ENCODE measurements around the gene MPLKIP. TPM values are rescaled to one million over a fixed set of nuclear protein-coding genes. Genes with fewer than 3 reads are reported as not detected.
"Not testable (repeated sequence)": the region's sequence is repeated elsewhere in the genome, so short reads cannot be mapped to it uniquely, and the experiment has no call there.

MPLKIP gene
- 10 to 100 TPM; 34.2 to 36.9 TPM for total RNA-seq
- long read RNA-seq, full-length matches to known transcripts, result 46 of 47 reads
- long read RNA-seq, partial matches to known transcripts, result 0 of 47 reads
- long read RNA-seq, other reads (novel, unspliced or antisense), result 1 of 47 reads

DNA sequence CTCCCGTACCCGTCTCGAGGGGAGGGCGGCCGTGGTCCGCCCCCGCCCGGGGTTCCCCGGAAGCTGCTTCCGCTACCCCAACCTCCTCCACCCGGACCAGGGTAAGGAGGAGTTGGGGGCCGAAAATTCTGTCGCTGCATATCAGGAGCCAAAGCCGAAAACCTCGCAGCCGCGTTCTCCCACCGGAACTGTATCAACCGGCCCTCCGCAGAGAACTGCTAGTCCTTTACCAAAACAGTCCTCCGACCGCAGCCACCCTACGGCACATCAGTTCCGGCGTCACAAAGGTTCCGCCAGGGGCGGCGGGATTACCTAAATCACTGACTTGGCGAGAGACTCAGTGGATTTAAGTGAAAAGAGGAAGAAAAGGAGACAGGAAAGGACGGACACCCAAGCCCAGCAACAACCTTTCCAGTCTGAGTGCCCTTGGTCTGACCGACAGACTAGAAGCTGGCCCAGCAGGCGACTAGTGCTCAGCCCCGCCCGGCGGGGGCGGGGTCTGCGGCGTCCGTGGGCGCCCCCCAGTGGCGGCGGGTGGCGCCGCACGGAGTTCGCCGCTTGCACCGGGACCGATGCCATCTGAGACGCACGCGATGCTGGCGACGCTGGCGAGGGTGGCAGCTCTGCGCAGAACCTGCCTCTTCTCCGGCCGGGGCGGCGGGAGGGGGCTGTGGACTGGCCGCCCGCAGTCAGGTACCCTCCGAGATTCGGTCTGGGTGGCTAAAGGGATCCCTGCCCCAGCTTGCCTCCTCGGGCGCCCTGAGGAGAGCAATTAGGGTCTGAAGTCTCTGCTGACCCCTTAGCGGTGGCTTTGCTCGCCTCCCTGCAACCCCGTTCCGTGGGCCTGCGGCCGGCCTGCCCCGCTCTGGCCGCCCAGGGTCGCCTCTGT, at the start of gene MPLKIP, which contains the start of gene SUGCT:
MPLKIP (minus strand) TSS at position 195 of the 889 bp plus-strand sequence; CDS start at position 140, 55 bp downstream.
SUGCT (plus strand) TSS at position 578 of the 889 bp plus-strand sequence.
- DNase-seq, result peak; percentile 82 to 89
- peak; percentile 92 for ATAC-seq
- intact Hi-C loops (cut with DNase I, micrococcal nuclease), result no loop called here

DNA sequence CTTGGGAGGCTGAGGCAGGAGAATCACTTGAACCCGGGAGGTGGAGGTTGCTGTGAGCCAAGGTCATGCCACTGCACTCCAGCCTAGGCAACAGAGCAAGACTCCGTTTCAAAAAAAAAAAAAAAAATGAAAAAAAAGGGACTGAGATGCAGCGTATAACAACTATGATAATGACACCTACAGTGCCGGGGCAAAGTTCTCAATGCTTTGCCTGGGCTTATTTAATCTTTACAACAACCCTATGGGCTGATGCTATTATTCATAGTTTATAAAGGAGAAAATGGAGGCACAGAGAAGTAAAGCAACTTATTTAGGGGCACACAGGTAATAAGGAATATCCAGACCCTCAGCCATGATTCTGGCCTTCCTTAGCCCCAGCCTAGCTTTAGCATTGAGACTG, 48.0 kb upstream of the MPLKIP start:
- intact Hi-C loops (cut with DNase I, micrococcal nuclease), result no loop called here
- ATAC-seq (peak; percentile 69), DNase-seq (no peak)

DNA sequence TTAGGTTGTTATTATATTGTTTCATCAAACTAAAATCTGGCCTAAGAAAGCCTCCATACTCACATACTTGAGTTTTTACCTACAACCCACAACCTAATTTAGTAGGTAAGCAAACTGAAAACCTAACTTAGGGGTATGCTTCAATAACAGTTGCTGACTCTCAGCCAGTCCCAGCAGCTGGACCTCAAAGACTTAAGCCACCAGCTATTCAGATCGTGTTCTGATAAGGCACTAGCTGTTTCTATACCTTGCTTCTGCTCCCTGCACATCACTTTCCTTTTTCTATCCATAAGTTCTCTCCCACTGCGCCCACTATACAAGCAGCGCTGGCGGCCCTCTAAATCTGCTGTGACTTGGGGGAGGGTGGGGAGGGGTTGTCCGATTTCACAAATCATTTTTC, 42.6 kb upstream of the MPLKIP start:
- DNase-seq, result no peak
- no peak for ATAC-seq
- intact Hi-C loops (cut with DNase I, micrococcal nuclease), result no loop called here

DNA sequence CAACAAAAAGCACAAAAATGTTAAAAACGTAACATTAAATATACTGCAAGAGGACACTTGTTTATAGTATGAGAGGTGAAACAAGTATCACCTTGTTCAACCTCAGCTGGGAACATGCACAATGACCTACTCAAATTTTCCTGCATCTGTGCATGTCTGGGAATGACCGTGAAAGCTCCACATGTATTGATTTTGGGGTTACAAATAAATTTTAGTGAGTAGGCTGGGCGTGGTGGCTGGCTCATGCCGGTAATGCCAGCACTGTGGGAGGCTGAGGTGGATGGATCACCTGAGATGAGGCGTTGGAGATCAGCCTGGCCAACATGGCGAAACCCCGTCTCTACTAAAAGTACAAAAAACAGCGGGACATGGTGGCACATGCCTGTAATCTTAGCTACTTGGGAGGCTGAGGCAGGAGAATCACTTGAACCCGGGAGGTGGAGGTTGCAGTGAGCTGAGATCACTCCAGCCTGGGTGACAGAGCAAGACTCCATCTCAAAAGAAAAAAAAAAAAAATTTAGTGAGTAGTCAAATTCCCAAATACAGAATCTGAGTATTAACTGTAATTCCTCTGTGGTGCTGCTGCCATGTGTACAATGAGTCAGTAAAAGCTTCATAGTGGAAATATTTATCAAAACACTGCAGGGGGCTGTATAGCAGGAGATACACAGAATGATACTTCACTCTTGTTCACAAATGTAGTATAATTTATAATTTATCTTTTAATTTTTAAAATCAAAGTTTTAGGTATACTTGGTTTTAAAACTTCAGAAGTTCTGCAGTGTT, 41.5 kb upstream of the MPLKIP start:
- intact Hi-C loops (cut with DNase I, micrococcal nuclease), result no loop called here
- no peak for DNase-seq
- ATAC-seq, result no peak

DNA sequence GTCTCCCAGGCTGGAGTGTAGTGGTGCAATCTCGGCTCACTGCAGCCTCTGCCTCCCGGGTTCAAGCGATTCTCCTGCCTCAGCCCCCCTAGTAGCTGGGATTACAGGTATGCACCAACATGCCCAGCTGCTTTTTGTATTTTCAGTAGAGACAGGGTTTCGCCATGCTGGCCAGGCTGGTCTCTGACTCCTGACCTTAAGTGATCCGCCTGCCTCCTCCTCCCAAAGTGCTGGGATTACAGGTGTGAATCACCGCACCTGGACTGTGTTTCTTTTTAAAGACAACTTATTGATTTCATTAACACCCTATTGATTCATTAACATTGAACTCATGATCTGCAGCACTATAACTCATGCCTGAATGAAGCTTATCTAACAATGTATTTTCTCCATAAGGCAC, 40.8 kb upstream of the MPLKIP start:
- ATAC-seq; intact Hi-C loops (cut with DNase I, micrococcal nuclease); DNase-seq: not testable (repeated sequence)

GRCh38 chr7:40173121-40173520, 38.7 kb upstream of the MPLKIP start:
- DNase-seq; intact Hi-C loops (cut with DNase I, micrococcal nuclease); ATAC-seq: not testable (repeated sequence)

GRCh38 chr7:40168266-40168665, 33.8 kb upstream of the MPLKIP start:
- DNase-seq; intact Hi-C loops (cut with DNase I, micrococcal nuclease); ATAC-seq: not testable (repeated sequence)

DNA sequence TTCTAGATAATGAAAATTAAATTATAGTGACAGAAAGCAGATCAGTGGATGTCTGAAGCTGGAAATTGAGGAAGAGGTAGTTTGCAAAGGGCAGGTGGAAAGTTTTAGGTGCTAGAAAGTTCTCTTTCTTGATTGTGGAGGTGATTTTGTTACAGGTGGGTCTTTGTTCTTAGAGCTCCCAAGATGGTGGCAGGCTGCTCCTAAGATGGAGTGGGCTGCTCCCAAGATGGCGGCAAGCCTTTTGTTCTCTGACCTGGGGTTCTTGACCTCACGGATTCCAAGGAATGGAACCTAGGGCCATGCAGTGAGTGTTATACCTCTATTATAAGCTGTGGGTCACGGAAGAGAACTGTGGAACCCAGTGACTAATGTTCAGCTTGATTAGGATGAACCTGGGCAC, 32.9 kb upstream of the MPLKIP start:
- intact Hi-C loops (cut with DNase I, micrococcal nuclease), result no loop called here
- DNase-seq, result no peak
- ATAC-seq, result no peak

DNA sequence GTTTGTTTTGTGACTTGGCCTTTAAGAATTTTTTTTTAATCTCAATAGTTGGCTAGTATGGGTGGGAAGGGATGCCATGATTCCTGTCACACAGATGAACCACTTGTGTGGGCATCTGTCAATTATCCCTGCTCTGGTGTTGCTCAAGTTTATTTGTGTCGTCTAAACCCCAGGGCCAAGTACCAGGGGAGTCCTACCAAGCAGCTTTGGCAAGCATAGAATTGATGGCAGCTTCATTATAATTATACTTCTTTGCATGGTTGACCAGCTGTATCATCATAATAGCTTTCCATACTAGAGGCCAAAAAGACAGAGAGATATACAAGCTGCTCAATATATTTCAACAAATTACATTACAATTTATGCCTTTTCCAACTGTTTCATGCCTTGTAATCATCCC, 30.8 kb upstream of the MPLKIP start:
- no peak for ATAC-seq
- intact Hi-C loops (cut with DNase I, micrococcal nuclease), result no loop called here
- no peak for DNase-seq

- intact Hi-C loops (cut with DNase I, micrococcal nuclease), result no loop called here
- ATAC-seq, result no peak
These were observed 28.1 kb upstream of the MPLKIP start for GRCh38 chr7:40162516-40162915.

GRCh38 chr7:40156988-40157387, 22.6 kb upstream of the MPLKIP start:
- peak; percentile 97 for ATAC-seq
- DNase-seq, result peak in 1 of 2 donors; percentile 31

More at GRCh38 chr7:40162516-40162915, 28.1 kb upstream of the MPLKIP start:
- DNase-seq, result no peak

GRCh38 chr7:40151504-40151903, 17.1 kb upstream of the MPLKIP start:
- peak; percentile 60 for ATAC-seq
- intact Hi-C loops (cut with DNase I, micrococcal nuclease), result no loop called here

More at GRCh38 chr7:40156988-40157387, 22.6 kb upstream of the MPLKIP start:
- intact Hi-C loops (cut with DNase I, micrococcal nuclease), result no loop called here

DNA sequence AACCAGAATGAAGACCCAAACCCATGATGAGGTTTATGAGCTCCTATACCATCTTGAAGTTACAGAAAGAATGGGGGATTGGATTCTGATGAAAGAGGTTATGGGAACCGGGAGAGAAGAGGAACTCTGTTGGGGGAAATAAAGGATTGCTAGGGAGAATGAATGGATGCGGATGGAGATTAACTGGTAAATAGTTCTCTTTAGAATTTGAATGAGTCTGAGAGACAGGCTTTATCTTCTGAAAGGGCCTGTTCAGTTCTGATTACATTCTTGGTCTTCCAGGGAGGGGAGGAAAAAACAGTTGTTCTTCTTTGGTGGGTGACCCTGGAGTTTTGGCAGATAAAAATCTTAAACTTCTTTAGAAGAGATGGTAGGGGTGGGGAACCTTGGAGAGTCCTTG, 14.2 kb upstream of the MPLKIP start:
- intact Hi-C loops (cut with DNase I, micrococcal nuclease), result no loop called here
- DNase-seq, result no peak
- no peak for ATAC-seq

More at GRCh38 chr7:40151504-40151903, 17.1 kb upstream of the MPLKIP start:
- DNase-seq, result no peak

- DNase-seq; ATAC-seq; intact Hi-C loops (cut with DNase I, micrococcal nuclease): not testable (repeated sequence)
These were observed 13.8 kb upstream of the MPLKIP start for GRCh38 chr7:40148247-40148580.

DNA sequence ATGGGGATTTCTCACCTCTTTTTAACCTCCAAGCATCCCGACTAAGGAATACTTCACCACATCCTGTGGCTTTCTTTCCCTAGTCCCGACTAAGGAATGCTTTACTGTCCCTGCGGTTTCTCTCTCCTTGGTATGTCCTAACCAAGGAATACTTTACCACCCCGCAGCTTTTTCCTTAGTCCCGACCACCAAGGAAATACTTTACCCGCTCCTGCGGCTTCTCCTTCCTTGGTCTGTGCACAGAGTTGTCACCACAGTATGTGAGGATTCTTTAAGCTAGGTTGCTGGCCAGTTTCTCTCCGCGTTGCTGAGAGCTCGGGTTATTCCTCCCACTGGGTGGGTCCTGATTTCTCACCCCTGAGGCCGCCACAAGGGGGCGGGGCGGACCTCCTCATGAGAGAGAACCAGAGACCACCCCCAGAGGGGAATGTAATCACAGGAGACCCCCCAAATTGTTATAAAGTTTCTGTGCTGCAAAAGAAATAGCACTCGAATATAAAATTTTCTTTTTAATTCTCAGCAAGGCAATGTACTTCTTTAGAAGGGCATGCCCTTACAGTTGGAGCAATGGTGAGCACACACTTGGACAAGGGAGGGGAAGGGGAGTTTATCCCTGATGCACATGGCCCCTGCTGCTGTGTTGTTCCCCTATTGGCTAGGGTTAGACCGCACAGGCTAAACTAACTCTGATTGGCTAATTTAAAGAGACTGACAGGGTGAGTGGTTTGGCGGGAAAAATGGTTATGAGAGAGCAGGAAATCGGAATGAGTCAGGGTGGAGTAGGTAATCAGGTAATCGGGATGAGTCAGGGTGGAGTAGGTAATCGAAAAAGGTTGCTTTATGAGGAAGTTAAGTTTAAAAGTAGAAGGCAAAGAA, 13.2 kb upstream of the MPLKIP start:
- intact Hi-C loops (cut with DNase I, micrococcal nuclease), result no loop called here
- ATAC-seq, result no peak
- no peak for DNase-seq

- DNase-seq, result not testable (repeated sequence)
These were observed 11.2 kb upstream of the MPLKIP start for GRCh38 chr7:40145596-40146130.

DNA sequence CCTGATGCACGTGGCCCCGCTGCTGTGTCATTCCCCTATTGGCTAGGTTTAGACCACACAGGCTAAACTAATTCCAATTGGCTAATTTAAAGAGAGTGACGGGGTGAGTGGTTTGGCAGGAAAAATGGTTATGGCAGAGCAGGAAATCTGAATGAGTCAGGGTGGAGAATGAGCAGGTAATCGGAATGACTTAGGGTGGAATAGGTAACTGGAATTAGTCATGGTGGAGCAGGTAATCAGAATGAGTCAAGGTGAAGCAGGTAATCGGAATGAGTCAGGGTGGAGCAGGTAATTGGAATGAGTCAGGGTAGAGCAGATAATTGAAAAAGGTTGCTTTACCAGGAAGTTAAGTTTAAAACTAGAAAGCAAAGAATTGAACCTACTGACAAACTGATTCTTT, 7.5 kb upstream of the MPLKIP start:
- intact Hi-C loops (cut with DNase I, micrococcal nuclease); DNase-seq: not testable (repeated sequence)
- ATAC-seq, result peak; percentile 89

More at GRCh38 chr7:40145596-40146130, 11.2 kb upstream of the MPLKIP start:
- intact Hi-C loops (cut with DNase I, micrococcal nuclease), result not testable (repeated sequence)
- peak; percentile 45 for ATAC-seq

- DNase-seq; ATAC-seq; intact Hi-C loops (cut with DNase I, micrococcal nuclease): not testable (repeated sequence)
These were observed 5.5 kb upstream of the MPLKIP start for GRCh38 chr7:40139891-40140290.
